GM18498 (cell line): Measurements from ENCODE around the gene RSPH9.

Experiments used
- ATAC-seq: cut with Tn5 transposase; IDR thresholded peaks from one replicate; pipeline ENCODE4 v1.9.1; 2021; ENCODE audit warnings: mild to moderate bottlenecking, moderate library complexity; ENCODE audit not compliant: unreplicated experiment

The RSPH9 gene

GRCh38 chr6:43667245-43668150, 22.7 kb downstream of the RSPH9 start:
- peak; percentile 46 for ATAC-seq

GRCh38 chr6:43668151-43669028, 23.6 kb downstream of the RSPH9 start:
- no peak for ATAC-seq

GRCh38 chr6:43669050-43669921, 24.4 kb downstream of the RSPH9 start:
- no peak for ATAC-seq

- no peak for ATAC-seq
These were observed 25.2 kb downstream of the RSPH9 start for GRCh38 chr6:43669922-43670622.

GRCh38 chr6:43670623-43670986, 25.8 kb downstream of the RSPH9 start:
- ATAC-seq: no peak

- no peak for ATAC-seq
These were observed 26.4 kb downstream of the RSPH9 start for GRCh38 chr6:43671011-43671800.

- no peak for ATAC-seq
These were observed 27.2 kb downstream of the RSPH9 start for GRCh38 chr6:43671801-43672690.

- no peak for ATAC-seq
These were observed 28.7 kb downstream of the RSPH9 start for GRCh38 chr6:43673444-43674084.

- ATAC-seq: no peak
These were observed 29.5 kb downstream of the RSPH9 start for GRCh38 chr6:43674291-43674690.

GRCh38 chr6:43674921-43675320, 30.1 kb downstream of the RSPH9 start:
- no peak for ATAC-seq

- no peak for ATAC-seq
These were observed 32.2 kb downstream of the RSPH9 start for GRCh38 chr6:43676962-43677606.

GRCh38 chr6:43677759-43678158, 32.9 kb downstream of the RSPH9 start:
- ATAC-seq: no peak

GRCh38 chr6:43678341-43678740, 33.5 kb downstream of the RSPH9 start:
- no peak for ATAC-seq

- ATAC-seq: no peak
These were observed 34.2 kb downstream of the RSPH9 start for GRCh38 chr6:43679057-43679456.

GRCh38 chr6:43680308-43681200, 35.7 kb downstream of the RSPH9 start:
- ATAC-seq: no peak

GRCh38 chr6:43681303-43681702, 36.5 kb downstream of the RSPH9 start:
- ATAC-seq: no peak
